Keratinocyte (primary cell): ENCODE data around the gene SVOP. TPM values are rescaled to one million over a fixed set of nuclear protein-coding genes. Genes with fewer than 3 reads are reported as not detected.

Source experiments
- DNase-seq: peaks from one replicate; pipeline ENCODE4 v3.0.0-alpha.2; 2011; ENCODE audit warnings: low read depth, missing footprints, low spot score
- FAIRE-seq: peaks from 2 replicates; lab custom pipeline; 2011; peaks lifted over from hg19 to GRCh38; lab: Jason Lieb, UNC
- H2AFZ ChIP-seq: 2 replicates; pipeline ENCODE4 v1.6.0; 2012; ENCODE audit warnings: low read length, control low read depth, inconsistent platforms; ENCODE audit not compliant: control insufficient read depth
- H3K27ac ChIP-seq: 2 replicates; pipeline ENCODE4 v1.5.1; 2011; ENCODE audit warnings: low read length; ENCODE audit not compliant: control insufficient read depth, insufficient read depth
- H3K27me3 ChIP-seq: 3 replicates; pipeline ENCODE4 v1.6.0; 2011; ENCODE audit warnings: low read length; ENCODE audit not compliant: control insufficient read depth, insufficient read depth; ENCODE audit errors: extremely low read depth
- H3K36me3 ChIP-seq, 2 experiments: 2 replicates in 1 of 2; 3 replicates in 1 of 2; pipeline ENCODE4 v1.5.1; 2011; ENCODE audit warnings: low read length in 2 of 2, mild to moderate bottlenecking in 1 of 2; ENCODE audit not compliant: control insufficient read depth in 2 of 2, insufficient read depth in 2 of 2; ENCODE audit errors: extremely low read depth in 1 of 2
- H3K4me1 ChIP-seq: 3 replicates; pipeline ENCODE4 v1.5.1; 2011; ENCODE audit warnings: low read length; ENCODE audit not compliant: control insufficient read depth, insufficient read depth; ENCODE audit errors: extremely low read depth
- H3K4me2 ChIP-seq: 3 replicates; pipeline ENCODE4 v1.6.0; 2011; ENCODE audit warnings: low read depth, low read length; ENCODE audit not compliant: control insufficient read depth, insufficient read depth; ENCODE audit errors: extremely low read depth
- H3K4me3 ChIP-seq, 3 experiments: fragments of 200-600 bp in 1 of 3; sonication (generic) in 1 of 3; 2 replicates in 2 of 3; 3 replicates in 1 of 3; pipeline ENCODE4 v1.5.1; 2011 to 2016; ENCODE audit warnings: low read length in 3 of 3, mild to moderate bottlenecking in 3 of 3, control low read depth in 2 of 3, inconsistent platforms in 1 of 3, low read depth in 1 of 3, mixed read lengths in 1 of 3, mixed run types in 1 of 3, moderate library complexity in 1 of 3; ENCODE audit not compliant: control insufficient read depth in 2 of 3, insufficient read depth in 2 of 3; ENCODE audit errors: extremely low read depth in 1 of 3
- H3K79me2 ChIP-seq: 2 replicates; pipeline ENCODE4 v1.6.0; 2012; ENCODE audit warnings: low read length; ENCODE audit not compliant: control insufficient read depth, insufficient read depth
- H3K9ac ChIP-seq: 3 replicates; pipeline ENCODE4 v1.6.0; 2011; ENCODE audit warnings: low read length; ENCODE audit not compliant: control insufficient read depth, insufficient read depth; ENCODE audit errors: extremely low read depth
- H3K9me1 ChIP-seq: 3 replicates; pipeline ENCODE4 v1.6.0; 2011; ENCODE audit warnings: low read length; ENCODE audit not compliant: control insufficient read depth, insufficient read depth; ENCODE audit errors: extremely low read depth
- H3K9me3 ChIP-seq: 2 replicates; pipeline ENCODE4 v1.5.1; 2012; ENCODE audit warnings: low read depth, low read length; ENCODE audit not compliant: control insufficient read depth
- H4K20me1 ChIP-seq: 3 replicates; pipeline ENCODE4 v1.6.0; 2011; ENCODE audit warnings: low read length; ENCODE audit not compliant: control insufficient read depth, insufficient read depth; ENCODE audit errors: extremely low read depth
- CTCF ChIP-seq, 3 experiments: IDR thresholded peaks in 1 of 3; conservative IDR thresholded peaks in 1 of 3; optimal IDR thresholded peaks in 1 of 3; 2 replicates in 2 of 3; 3 replicates in 1 of 3; pipeline versions ENCODE3 to v1.5.1; 2011; ENCODE audit warnings: low read length in 3 of 3, mild to moderate bottlenecking in 3 of 3, moderate library complexity in 2 of 3, control low read depth in 1 of 3, inconsistent platforms in 1 of 3; ENCODE audit not compliant: insufficient read depth in 2 of 3; ENCODE audit errors: extremely low read depth in 1 of 3
- EZH2 ChIP-seq: IDR thresholded peaks from one replicate; pipeline ENCODE4 v1.6.1; 2012; ENCODE audit warnings: inconsistent platforms, mild to moderate bottlenecking, low read length, moderate library complexity
- dilution Hi-C: fragments of 300-500 bp; cut with MboI; formaldehyde crosslinking; loops from one replicate; pipeline ENCODE4 v1.7.0; 2020; ENCODE audit warnings: low sequenced_read_pairs; ENCODE audit not compliant: extremely low pct_ligation_motif_present
- polyA plus RNA-seq, 5 experiments: library from polyadenylated mRNA; depleted of rRNA in 3 of 5; stranded (reverse) in 3 of 5; stranded (forward) in 1 of 5; unstranded in 1 of 5; fragments of >200 nt; gene quantifications; 1 replicate in 1 of 5; 2 replicates in 3 of 5; 3 replicates in 1 of 5; pipeline versions ENCODE4 v1.2.1 to v1.2.3, GENCODE V29; 2011 to 2012; ENCODE audit warnings: missing spikeins in 2 of 5, low read depth in 1 of 5, low replicate concordance in 1 of 5

Gene SVOP
- polyA plus RNA-seq, 1 donor (not counting 4 experiments of a cell fraction or from before 2014, with no cell fraction given): not detected

GRCh38 chr12:108977360-108977759 lies 43.5 kb downstream of the SVOP start:
- Histone ChIP-seq H4K20me1 (no peaks in the 10 kb centered on the region), H3K9ac (no peak overlapping the region), H3K9me1 (no peaks in the 10 kb centered on the region), H3K9me3 (peaks cover 6% of the 10 kb centered on the region), H3K4me1 (no peaks in the 10 kb centered on the region), H3K79me2 (no peaks in the 10 kb centered on the region), H3K27ac (no peak overlapping the region), H2AFZ (no peak overlapping the region), H3K36me3 (no peaks in the 10 kb centered on the region), H3K4me2 (no peak overlapping the region), H3K4me3 (no peak overlapping the region), H3K27me3 (peaks cover 5% of the 10 kb centered on the region)
- dilution Hi-C loops: no loop called here
- no peak for DNase-seq
- no peak for FAIRE-seq
- TF ChIP-seq EZH2: no peak
- TF ChIP-seq CTCF (optimal IDR thresholded peaks at IDR 0.05 in 1 of 3, IDR thresholded peaks at IDR 0.05 in 1 of 3, conservative IDR thresholded peaks at IDR 0.05 in 1 of 3; ENCODE audit: extremely low read depth in 1 of 3, insufficient read depth in 2 of 3, low read length in 3 of 3): no peak

GRCh38 chr12:108975024-108975593 lies 45.8 kb downstream of the SVOP start:
- no peak overlapping the region for H3K27ac ChIP-seq
- no peaks in the 10 kb centered on the region for H4K20me1 ChIP-seq
- no peaks in the 10 kb centered on the region for H3K9me1 ChIP-seq
- no peaks in the 10 kb centered on the region for H3K79me2 ChIP-seq
- H2AFZ ChIP-seq: no peak overlapping the region
- H3K36me3 ChIP-seq: no peaks in the 10 kb centered on the region
- no peak for DNase-seq
- H3K4me2 ChIP-seq: no peak overlapping the region
- no peaks in the 10 kb centered on the region for H3K4me1 ChIP-seq
- H3K9me3 ChIP-seq: no peaks in the 10 kb centered on the region
- no peak overlapping the region for H3K4me3 ChIP-seq
- peaks cover 5% of the 10 kb centered on the region for H3K27me3 ChIP-seq
- dilution Hi-C loops: no loop called here
- FAIRE-seq: no peak
- no peak overlapping the region for H3K9ac ChIP-seq
- TF ChIP-seq EZH2 (no peak), CTCF (optimal IDR thresholded peaks at IDR 0.05 in 1 of 3, IDR thresholded peaks at IDR 0.05 in 1 of 3, conservative IDR thresholded peaks at IDR 0.05 in 1 of 3; ENCODE audit: extremely low read depth in 1 of 3, insufficient read depth in 2 of 3, low read length in 3 of 3) (no peak)
